SK-N-SH treated with all-trans-retinoic acid at 6 μM for 48 hours (cell line): ENCODE results near the gene CCM2.

ENCODE experiments used
- ATAC-seq: fragments of 200-7000 bp; cut with Tn5 transposase; 3 replicates; pipeline ENCODE4 v1.9.1; 2020; ENCODE audit warnings: mild to moderate bottlenecking, moderate library complexity
- ARNTL ChIP-seq: fragments of 450-650 bp; formaldehyde crosslinking; IDR thresholded peaks from 2 replicates; pipeline ENCODE4 v1.5.0; 2020; ENCODE audit warnings: low read depth, mild to moderate bottlenecking, moderate library complexity, borderline replicate concordance
- BACH2 ChIP-seq: fragments of 250-450 bp; sonication (Bioruptor Pico); IDR thresholded peaks from 2 replicates; pipeline ENCODE4 v1.9.0; 2021; ENCODE audit warnings: mild to moderate bottlenecking, borderline replicate concordance
- CREB5 ChIP-seq: fragments of 250-450 bp; sonication (Bioruptor Pico); IDR thresholded peaks from 2 replicates; pipeline ENCODE4 v1.5.1; 2020; ENCODE audit warnings: low read depth, mild to moderate bottlenecking, moderate library complexity
- CSRNP3 ChIP-seq: fragments of 250-450 bp; sonication (Bioruptor Pico); IDR thresholded peaks from 2 replicates; pipeline ENCODE4 v1.5.1; 2021; ENCODE audit warnings: mild to moderate bottlenecking, moderate library complexity
- ESRRG ChIP-seq: fragments of 250-450 bp; sonication (Bioruptor Pico); IDR thresholded peaks from 2 replicates; pipeline ENCODE4 v1.6.1; 2021; ENCODE audit warnings: mild to moderate bottlenecking
- ISL1 ChIP-seq: fragments of 250-450 bp; sonication (Bioruptor Pico); IDR thresholded peaks from 2 replicates; pipeline ENCODE4 v2.1.2; 2022; ENCODE audit warnings: mild to moderate bottlenecking, moderate library complexity
- PATZ1 ChIP-seq: fragments of 250-450 bp; sonication (Bioruptor Pico); IDR thresholded peaks from 2 replicates; pipeline ENCODE4 v1.8.0; 2020; ENCODE audit warnings: mild to moderate bottlenecking, moderate library complexity, borderline replicate concordance
- PPARA ChIP-seq: fragments of 250-450 bp; sonication (Bioruptor Pico); IDR thresholded peaks from 2 replicates; pipeline ENCODE4 v1.5.0; 2020; ENCODE audit warnings: mild to moderate bottlenecking, borderline replicate concordance
- RARB ChIP-seq: fragments of 250-450 bp; sonication (Bioruptor Pico); IDR thresholded peaks from 2 replicates; pipeline ENCODE4 v1.8.0; 2021; ENCODE audit warnings: mild to moderate bottlenecking, moderate library complexity
- SNAI2 ChIP-seq: fragments of 250-450 bp; sonication (Bioruptor Pico); IDR thresholded peaks from 2 replicates; pipeline ENCODE4 v1.5.0; 2020; ENCODE audit warnings: mild to moderate bottlenecking, moderate library complexity
- TOX ChIP-seq: fragments of 250-450 bp; sonication (Bioruptor Pico); IDR thresholded peaks from 2 replicates; pipeline ENCODE4 v1.8.0; 2021; ENCODE audit warnings: mild to moderate bottlenecking, moderate library complexity, borderline replicate concordance
- TSHZ2 ChIP-seq: fragments of 250-450 bp; sonication (Bioruptor Pico); IDR thresholded peaks from 2 replicates; pipeline ENCODE4 v1.5.0; 2020; ENCODE audit warnings: mild to moderate bottlenecking, moderate library complexity
- ZFP30 ChIP-seq: fragments of 450-650 bp; formaldehyde crosslinking; IDR thresholded peaks from 2 replicates; pipeline ENCODE4 v1.5.0; 2022; ENCODE audit warnings: mild to moderate bottlenecking, moderate library complexity
- ZNF565 ChIP-seq: fragments of 450-650 bp; formaldehyde crosslinking; conservative IDR thresholded peaks from 2 replicates; pipeline ENCODE4 v1.5.0; 2020; ENCODE audit warnings: low read depth, mild to moderate bottlenecking, moderate library complexity
- ZNF70 ChIP-seq: fragments of 450-650 bp; formaldehyde crosslinking; IDR thresholded peaks from 2 replicates; pipeline ENCODE4 v1.5.0; 2020; ENCODE audit warnings: mild to moderate bottlenecking, moderate library complexity
- ZNF8 ChIP-seq: fragments of 450-650 bp; formaldehyde crosslinking; IDR thresholded peaks from 2 replicates; pipeline ENCODE4 v1.5.0; 2020; ENCODE audit warnings: mild to moderate bottlenecking, moderate library complexity

The CCM2 gene

GRCh38 chr7:44961844-44962482 is 38.0 kb upstream of the CCM2 start:
- ATAC-seq, result no peak; the same call in 2 of the 3 replicates
- TF ChIP-seq TOX (CRISPR knock-in tag) (no peak), ARNTL (no peak), TSHZ2 (CRISPR knock-in tag) (no peak), CSRNP3 (CRISPR knock-in tag) (no peak), CREB5 (CRISPR knock-in tag) (no peak), SNAI2 (CRISPR knock-in tag) (no peak), BACH2 (CRISPR knock-in tag) (no peak), ZNF565 (CRISPR knock-in tag) (no peak), RARB (CRISPR knock-in tag) (no peak), ZNF70 (CRISPR knock-in tag) (no peak)

GRCh38 chr7:44962483-44963251 is 37.3 kb upstream of the CCM2 start:
- TF ChIP-seq TOX (CRISPR knock-in tag), result no peak
- TF ChIP-seq PATZ1 (CRISPR knock-in tag), result no peak
- TF ChIP-seq ZNF8, result no peak
- no peak for TF ChIP-seq ZFP30 (CRISPR knock-in tag)
- no peak for TF ChIP-seq ESRRG (CRISPR knock-in tag)
- no peak for TF ChIP-seq ZNF565 (CRISPR knock-in tag)
- TF ChIP-seq PPARA (CRISPR knock-in tag), result no peak
- TF ChIP-seq TSHZ2 (CRISPR knock-in tag), result no peak
- no peak for TF ChIP-seq BACH2 (CRISPR knock-in tag)
- TF ChIP-seq ISL1, result no peak
- TF ChIP-seq SNAI2 (CRISPR knock-in tag), result no peak
- ATAC-seq, result no peak
